GM19467 (cell line): Measurements from ENCODE around the gene NT5C1A.

Source experiments
- ATAC-seq: cut with Tn5 transposase; IDR thresholded peaks from one replicate; pipeline ENCODE4 v1.9.1; 2021; ENCODE audit warnings: mild to moderate bottlenecking, moderate library complexity; ENCODE audit not compliant: unreplicated experiment

The NT5C1A gene

GRCh38 chr1:39639305-39640130 lies 32.4 kb downstream of the NT5C1A start, which contains the start of gene HEYL:
Gene HEYL (minus strand): TSS chr1:39639643. CDS start chr1:39639625, 18 bp downstream.
- ATAC-seq: no peak

GRCh38 chr1:39638965-39639304 lies 33.0 kb downstream of the NT5C1A start:
- ATAC-seq: no peak

GRCh38 chr1:39637361-39637760 lies 34.5 kb downstream of the NT5C1A start:
- ATAC-seq: no peak

GRCh38 chr1:39635871-39636210 lies 36.1 kb downstream of the NT5C1A start:
- no peak for ATAC-seq

GRCh38 chr1:39635205-39635870 lies 36.6 kb downstream of the NT5C1A start:
- ATAC-seq: no peak

DNA sequence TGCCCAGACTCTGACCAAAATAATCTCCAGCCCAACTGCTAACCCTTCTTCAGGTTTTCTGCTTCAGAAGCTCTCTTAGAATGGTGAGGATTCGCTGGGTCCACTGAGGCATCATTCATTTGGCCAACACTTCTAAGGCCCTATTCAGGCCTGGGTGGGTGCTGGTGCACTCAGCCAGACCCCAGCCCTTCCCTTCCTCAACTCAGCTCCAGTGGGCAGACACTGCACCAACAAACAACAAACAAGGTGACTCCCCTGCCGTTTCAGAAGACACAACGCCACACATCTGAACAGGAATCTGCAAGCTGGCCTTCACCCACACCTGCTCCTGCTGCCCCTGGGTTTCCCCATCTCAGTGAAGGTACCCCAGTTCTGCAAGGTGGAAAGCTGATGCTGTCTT lies 38.5 kb downstream of the NT5C1A start:
- no peak for ATAC-seq

DNA sequence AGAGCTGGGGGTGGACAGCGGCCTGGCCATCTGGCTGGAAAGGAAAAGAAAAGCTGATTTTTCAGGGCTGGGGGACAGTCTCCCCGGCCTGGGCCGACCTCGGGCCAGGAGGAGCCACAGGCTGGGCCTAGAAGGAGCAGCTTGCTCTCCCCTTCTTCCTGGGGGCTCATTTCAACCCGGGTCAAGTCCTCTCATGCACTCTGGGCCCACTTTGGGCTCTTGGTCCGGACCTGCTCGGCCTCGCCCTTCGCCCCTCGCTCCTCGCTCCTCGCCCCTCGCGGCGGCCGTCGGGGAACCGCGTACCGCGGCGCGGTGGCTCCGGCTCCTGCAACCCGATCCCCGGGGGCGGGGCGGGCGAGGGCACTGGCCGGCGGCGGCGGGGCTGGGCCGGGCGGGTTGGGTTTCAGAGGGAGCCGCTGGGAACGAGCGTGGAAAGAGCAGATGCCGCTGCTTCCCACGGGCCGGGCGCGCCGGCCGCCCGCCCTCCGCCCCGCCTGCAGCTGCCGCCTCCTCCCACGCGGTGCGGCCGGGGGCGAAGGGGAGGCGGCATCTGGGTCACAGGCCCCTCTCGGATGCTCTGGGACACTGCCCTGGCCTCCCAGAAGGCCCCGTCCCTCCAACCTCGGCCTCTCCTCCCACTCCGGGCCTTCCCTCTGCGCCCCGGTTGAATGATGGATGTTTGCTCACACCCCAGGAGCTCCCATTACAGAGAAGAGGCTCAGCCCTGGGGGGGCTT lies 39.1 kb downstream of the NT5C1A start:
- no peak for ATAC-seq

GRCh38 chr1:39632323-39632681 lies 39.6 kb downstream of the NT5C1A start:
- ATAC-seq: no peak

GRCh38 chr1:39631361-39632322 lies 40.3 kb downstream of the NT5C1A start:
- no peak for ATAC-seq

DNA sequence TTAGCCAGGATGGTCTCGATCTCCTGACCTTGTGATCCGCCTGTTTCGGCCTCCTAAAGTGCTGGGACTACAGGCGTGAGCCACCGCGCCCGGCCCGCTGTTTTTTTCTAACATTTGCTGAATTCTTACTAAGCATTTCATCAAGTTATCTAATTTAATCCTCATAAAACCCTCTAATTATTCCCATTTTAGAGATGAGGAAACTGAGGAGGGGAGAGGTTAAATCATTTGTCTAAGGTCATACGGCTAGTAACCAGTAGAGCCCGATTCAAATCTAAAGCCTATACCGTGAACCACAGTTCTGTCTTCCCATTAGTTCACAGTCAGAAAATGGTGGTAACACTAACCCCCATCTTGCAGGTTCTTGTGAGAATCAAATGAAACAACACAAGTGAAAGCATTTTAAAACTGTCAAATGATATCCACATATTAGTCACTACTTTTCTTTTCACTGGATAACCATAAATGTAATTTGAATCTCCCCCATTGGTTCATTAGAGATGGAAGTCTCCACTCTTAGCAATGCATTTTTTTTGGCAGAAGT lies 43.0 kb downstream of the NT5C1A start:
- no peak for ATAC-seq

GRCh38 chr1:39626646-39627045 lies 45.3 kb downstream of the NT5C1A start:
- no peak for ATAC-seq

DNA sequence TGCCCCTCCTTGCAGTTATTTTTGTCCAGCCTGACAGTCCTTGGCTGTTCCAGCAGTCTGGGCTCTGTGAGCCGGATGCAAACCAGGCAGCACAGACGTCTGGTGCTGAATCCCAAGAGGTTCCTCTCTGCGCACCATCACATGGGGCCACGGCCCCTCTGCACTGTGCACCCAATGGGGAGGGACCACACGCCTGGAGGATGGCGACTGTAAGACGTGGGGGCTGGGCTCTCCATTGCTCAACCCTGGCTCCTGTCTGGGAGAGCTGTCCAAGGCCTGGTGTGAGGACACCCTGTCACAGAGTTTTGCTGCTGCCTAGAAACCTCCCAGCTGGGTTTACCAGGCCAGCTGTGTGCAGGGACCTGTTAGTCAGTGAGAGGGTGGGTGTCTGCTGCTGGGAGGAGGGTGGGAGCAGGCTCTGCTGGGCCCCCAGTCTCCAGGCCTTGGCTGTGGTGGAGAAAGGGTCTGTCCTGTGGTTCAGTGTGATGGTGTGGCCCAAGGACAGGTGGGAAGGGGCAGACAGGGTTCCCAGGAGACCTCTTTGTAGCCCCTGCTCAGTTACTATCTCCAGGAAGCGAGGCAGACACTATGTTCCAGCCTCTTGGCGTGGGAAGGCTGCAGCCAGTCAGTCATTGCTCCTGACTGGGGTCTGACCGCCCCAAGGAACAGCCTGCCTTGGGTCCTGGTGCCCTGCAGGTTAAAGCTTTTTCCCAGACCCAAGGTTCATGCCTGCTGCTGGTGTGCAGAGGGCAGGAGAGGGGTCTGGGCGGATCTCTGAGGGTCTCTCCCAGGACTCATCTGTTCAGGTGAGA lies 46.2 kb downstream of the NT5C1A start:
- no peak for ATAC-seq

DNA sequence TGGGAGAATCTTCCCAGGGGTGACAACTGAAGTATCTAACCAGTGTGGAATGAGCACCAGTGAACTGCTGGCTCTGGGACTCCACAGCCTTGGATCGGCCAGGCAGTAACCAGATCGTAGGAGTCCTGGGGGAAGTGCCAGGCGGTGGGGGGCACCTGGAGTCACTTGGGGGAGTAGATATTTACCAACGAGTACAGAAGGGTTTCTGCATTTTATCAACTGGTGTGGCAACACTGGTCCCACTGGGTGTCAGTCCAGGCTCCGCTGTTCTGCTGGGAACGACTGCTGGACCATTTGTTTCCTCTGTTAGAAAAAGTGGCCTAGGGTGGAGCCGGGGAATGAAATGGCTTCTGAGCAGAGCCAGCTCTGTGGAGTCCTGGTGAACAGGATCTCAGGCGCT lies 46.9 kb downstream of the NT5C1A start:
- no peak for ATAC-seq

DNA sequence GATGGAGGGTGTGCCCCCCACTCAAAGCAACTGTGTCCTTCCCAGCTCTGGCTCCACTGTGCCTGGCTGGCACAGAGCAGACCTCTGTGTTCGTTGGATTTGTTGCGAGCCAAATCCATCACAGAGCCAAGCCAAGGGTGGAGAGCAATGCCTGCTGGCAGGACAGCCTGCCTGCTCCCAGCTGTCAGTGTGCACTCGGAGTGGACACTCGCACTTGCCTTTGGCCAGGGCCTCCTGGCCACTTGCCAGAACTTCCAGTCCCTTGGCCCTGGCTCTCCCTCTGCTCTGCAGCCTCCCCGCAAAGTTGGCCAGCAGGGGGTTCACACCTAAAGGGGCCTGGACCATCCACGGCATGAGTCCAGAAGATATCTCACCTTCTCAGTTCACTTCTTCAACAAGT lies 48.9 kb downstream of the NT5C1A start:
- no peak for ATAC-seq

DNA sequence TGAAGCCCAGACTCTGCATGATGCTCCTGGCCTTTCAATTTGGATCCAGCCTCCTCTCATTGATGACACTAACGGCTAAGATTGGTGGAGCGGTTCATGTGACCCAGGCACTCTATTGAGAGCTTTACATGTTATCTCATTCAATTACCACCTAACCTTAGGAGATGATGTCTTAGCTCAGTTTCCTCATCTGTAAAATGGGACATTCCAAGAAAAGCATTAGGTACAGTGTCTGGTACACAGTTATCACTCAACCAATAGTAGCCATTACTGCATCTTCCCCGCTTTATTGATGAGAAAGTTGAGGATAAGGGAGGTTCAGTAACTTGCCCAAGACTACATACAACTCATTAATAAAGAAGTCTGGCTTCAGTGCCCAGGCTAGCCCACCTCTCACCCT lies 49.5 kb downstream of the NT5C1A start:
- ATAC-seq: no peak

DNA sequence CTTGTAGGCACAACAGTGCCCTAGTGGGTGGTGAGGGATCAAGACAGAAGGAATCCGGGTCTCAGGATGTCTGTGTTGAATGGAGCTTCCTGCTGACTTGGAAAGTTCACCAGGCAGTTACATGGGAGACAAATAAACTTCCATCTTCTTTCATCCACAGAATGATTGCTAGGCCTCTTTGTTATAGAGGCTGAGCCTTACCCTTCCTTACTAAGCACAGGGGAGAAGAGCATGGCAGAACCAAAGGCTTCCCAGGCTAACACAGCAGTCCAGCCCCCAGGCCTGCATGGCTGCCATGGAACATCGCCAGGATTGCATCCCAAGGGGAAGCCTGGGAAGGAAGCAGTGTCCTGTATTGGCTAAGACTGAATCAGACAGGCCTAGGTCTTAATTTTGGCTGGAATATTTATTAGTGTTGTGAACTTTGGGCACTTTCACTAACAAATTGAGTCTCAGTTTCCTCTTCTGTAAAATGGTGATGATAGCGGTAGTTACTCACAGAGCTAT lies 51.2 kb downstream of the NT5C1A start:
- ATAC-seq: no peak

- no peak for ATAC-seq
Measured at GRCh38 chr1:39617488-39618049, 54.3 kb downstream of the NT5C1A start.

DNA sequence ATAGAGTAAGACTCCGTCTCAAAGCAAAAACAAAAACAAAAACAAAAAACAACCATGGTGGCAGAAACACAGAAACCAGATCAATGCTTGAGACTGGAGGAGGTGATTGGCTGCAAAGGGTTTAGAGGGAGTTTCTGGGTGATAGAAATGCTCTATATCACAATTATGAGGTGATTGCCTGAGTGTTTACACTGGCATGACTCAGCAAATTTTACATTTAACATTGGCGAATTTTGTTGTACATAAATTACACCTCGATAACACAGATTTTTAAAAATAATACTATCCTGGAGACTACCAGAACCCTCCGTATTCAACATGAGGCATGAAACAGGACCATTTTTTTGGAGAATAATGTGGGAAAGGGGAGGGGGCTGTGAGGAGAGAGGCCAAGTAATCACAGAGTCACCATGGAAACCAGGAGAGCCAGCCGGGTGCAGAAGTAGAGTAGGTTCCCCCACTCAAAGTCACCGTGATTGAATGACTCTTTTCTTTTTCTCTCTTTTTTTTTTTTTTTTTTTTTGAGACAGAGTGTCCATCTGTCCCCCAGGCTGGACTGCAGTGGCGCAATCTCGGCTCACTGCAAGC lies 56.7 kb downstream of the NT5C1A start:
- ATAC-seq: no peak

GRCh38 chr1:39614488-39614887 lies 57.4 kb downstream of the NT5C1A start:
- ATAC-seq: no peak
